Adrenal gland (tissue), 12 donors: ENCODE measurements around the gene MYOM1. TPM values are rescaled to one million over a fixed set of nuclear protein-coding genes. Genes with fewer than 3 reads are reported as not detected.

Experiments
- DNase-seq, 7 donors: peaks; one replicate each; pipeline ENCODE4 v3.0.0-alpha.2; 2019 to 2020
- H3K27ac ChIP-seq, 5 donors: fragments of 200-600 bp; sonication (generic) in 4 of 5; 1 replicate in 3 of 5; 2 replicates in 2 of 5; pipeline versions ENCODE4 v1.5.1 to v1.8.0; 2016 to 2020; ENCODE audit warnings: mild to moderate bottlenecking in 1 of 5
- H3K27me3 ChIP-seq: fragments of 200-600 bp; 2 replicates; pipeline ENCODE4 v1.8.0; 2021
- H3K36me3 ChIP-seq, 2 donors: fragments of 200-600 bp; replicated peaks in 1 of 2; 1 replicate in 1 of 2; 2 replicates in 1 of 2; pipeline versions ENCODE4 v1.5.1 to v1.8.0; 2018 to 2022
- H3K4me1 ChIP-seq, 2 donors: fragments of 200-600 bp; replicated peaks in 1 of 2; 1 replicate in 1 of 2; 2 replicates in 1 of 2; pipeline versions ENCODE4 v1.5.1 to v1.8.0; 2018 to 2021
- H3K4me3 ChIP-seq, 4 donors: fragments of 200-600 bp; sonication (generic) in 3 of 4; one replicate each; pipeline ENCODE4 v1.5.1; 2016 to 2018
- H3K9me3 ChIP-seq, 3 donors: fragments of 200-600 bp; sonication (generic) in 1 of 3; replicated peaks in 1 of 3; 1 replicate in 2 of 3; 2 replicates in 1 of 3; pipeline versions ENCODE4 v1.5.1 to v1.8.0; 2016 to 2021
- CTCF ChIP-seq, 6 experiments: fragments of 450-650 bp in 4 of 6; fragments of 200-600 bp in 2 of 6; sonication (generic) in 1 of 6; IDR thresholded peaks; 1 replicate in 5 of 6; 2 replicates in 1 of 6; pipeline versions ENCODE4 v1.5.1 to v1.8.0; 2016 to 2021; ENCODE audit warnings: antibody characterized with exemption in 6 of 6, mild to moderate bottlenecking in 2 of 6, moderate library complexity in 1 of 6
- POLR2A ChIP-seq, 2 donors: fragments of 450-650 bp; IDR thresholded peaks; one replicate each; pipeline ENCODE4 v1.6.1; 2017; ENCODE audit warnings: antibody characterized with exemption in 2 of 2, mild to moderate bottlenecking in 2 of 2, moderate library complexity in 1 of 2
- WGBS, 4 donors: extraction: QIAGEN DNeasy Blood & Tissue Kit in 2 of 4; methylation state at CpG; one replicate each; pipeline versions ENCODE4 v1.1.5 to v1.1.7; 2013 to 2017; 5-methylcytosine and 5-hydroxymethylcytosine counted together
- intact Hi-C, 2 donors: fragments of 100-400 bp; cut with DNase I; formaldehyde crosslinking; loops; one replicate each; pipeline versions ENCODE4 v1.14.1 to v1.15.0; 2022 to 2023
- polyA plus RNA-seq, 3 donors: library from polyadenylated mRNA; stranded (reverse); fragments of 200-250 nt in 2 of 3; fragments of 350-450 nt in 1 of 3; fragmentation: Illumina TruSeq in 1 of 3; extraction: RNeasy Lipid Tissue Mini Kit (QIAGEN cat#74804) in 1 of 3; gene quantifications; one replicate each; pipeline ENCODE4 v1.2.3, GENCODE V29; 2013 to 2014
- total RNA-seq, 9 donors: library from RNA; depleted of rRNA in 4 of 9; stranded (reverse); fragments of >200 nt in 4 of 9; fragments of 120-200 nt in 1 of 9; fragmentation: NEBNext Ultra II Directional in 1 of 9; extraction: Animal tissue kit (Norgen Biotek cat#: 25700) in 1 of 9; gene quantifications; one replicate each; pipeline versions ENCODE4 v1.1.0 to v1.2.4, GENCODE V29; 2013 to 2023
- donor health status: healthy with polysubstance abuse.
- donor health status: Bipolar disorder and iron deficiency.
- donor health status: DM: yes; HTN: yes; CAD: no.
- donor health status: DM: no; HTN: no; CAD: no.
- donor health status: DM: no; HTN: no; CAD: no.
- donor health status: DM: yes; HTN: yes; CAD: no.

Gene MYOM1
- total and polyA plus RNA-seq, 12 donors, result 1.3 to 70.0 (median 2.9) TPM

- intact Hi-C loops, result no loop called here
- Histone ChIP-seq H3K27me3 (no peaks in the 10 kb centered on the region), H3K9me3 (no peaks in the 10 kb centered on the region), H3K4me3 (no peak overlapping the region), H3K36me3 (no peaks in the 10 kb centered on the region), H3K27ac (peak overlapping the region in 1 of 5 donors; percentile 21), H3K4me1 (peaks cover 0 to 6% of the 10 kb centered on the region in 2 donors)
- WGBS, 4 donors, result 71 to 83% (median 78%) methylated on average over 8 of the region's 8 CpGs
- TF ChIP-seq POLR2A (IDR thresholded peaks at IDR 0.05), result no peak
- no peak for TF ChIP-seq CTCF (IDR thresholded peaks at IDR 0.05)
- no peak for DNase-seq
Measured at GRCh38 chr18:3219241-3219630, 532 bp downstream of the MYOM1 start.

GRCh38 chr18:3218819-3219218, 949 bp downstream of the MYOM1 start:
- H3K9me3 ChIP-seq, result no peaks in the 10 kb centered on the region
- H3K4me1 ChIP-seq, result peaks cover under 1 to 6% of the 10 kb centered on the region in 2 donors
- no peaks in the 10 kb centered on the region for H3K36me3 ChIP-seq
- WGBS, 4 donors, result 72 to 91% (median 87%) methylated on average over 2 of the region's 2 CpGs
- DNase-seq, result no peak
- no peak overlapping the region for H3K27ac ChIP-seq
- TF ChIP-seq CTCF (IDR thresholded peaks at IDR 0.05) (no peak), POLR2A (IDR thresholded peaks at IDR 0.05) (no peak)
- H3K4me3 ChIP-seq, result no peak overlapping the region
- no peaks in the 10 kb centered on the region for H3K27me3 ChIP-seq
- intact Hi-C loops, result no loop called here

- H3K27ac ChIP-seq, result no peak overlapping the region
- no peak overlapping the region for H3K4me3 ChIP-seq
Measured at GRCh38 chr18:3217948-3218647, 1.7 kb downstream of the MYOM1 start.

DNA sequence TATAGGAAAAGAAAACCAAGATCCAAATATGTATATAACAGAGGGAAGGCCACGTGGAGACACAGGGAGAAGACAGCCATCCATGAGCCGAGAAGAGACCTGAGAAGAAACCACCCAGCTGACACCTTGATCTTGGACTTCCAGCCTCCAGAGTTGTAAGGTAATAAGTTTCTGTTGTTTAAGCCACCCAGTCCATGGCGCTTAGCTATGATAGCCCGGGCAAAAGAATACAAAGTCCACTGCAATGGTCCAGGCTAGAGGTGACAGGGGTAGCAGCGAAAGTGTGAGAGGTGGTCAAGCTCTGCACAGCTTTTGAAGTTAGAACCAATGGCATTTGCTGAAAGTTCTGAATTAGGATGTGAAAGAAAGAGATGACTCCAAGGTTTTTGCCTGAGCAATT, 2.8 kb downstream of the MYOM1 start:
- DNase-seq, result no peak
- no peaks in the 10 kb centered on the region for H3K27me3 ChIP-seq
- no peaks in the 10 kb centered on the region for H3K9me3 ChIP-seq
- peaks cover 9 to 18% of the 10 kb centered on the region in 2 donors for H3K4me1 ChIP-seq
- TF ChIP-seq CTCF (IDR thresholded peaks at IDR 0.05), result no peak
- no peak for TF ChIP-seq POLR2A (IDR thresholded peaks at IDR 0.05)
- no peak overlapping the region for H3K4me3 ChIP-seq
- intact Hi-C loops, result no loop called here
- H3K27ac ChIP-seq, result no peak overlapping the region
- 76 to 95% (median 79%) methylated on average over 5 of the region's 5 CpGs for WGBS, 4 donors
- H3K36me3 ChIP-seq, result no peaks in the 10 kb centered on the region

More at GRCh38 chr18:3217948-3218647, 1.7 kb downstream of the MYOM1 start:
- TF ChIP-seq POLR2A (IDR thresholded peaks at IDR 0.05) (no peak), CTCF (IDR thresholded peaks at IDR 0.05) (no peak)
- no peaks in the 10 kb centered on the region for H3K27me3 ChIP-seq
- peaks cover 8 to 10% of the 10 kb centered on the region in 2 donors for H3K4me1 ChIP-seq
- intact Hi-C loops, result no loop called here
- no peak for DNase-seq
- H3K36me3 ChIP-seq, result no peaks in the 10 kb centered on the region
- 47 to 56% (median 54%) methylated on average over 3 of the region's 3 CpGs for WGBS, 4 donors
- H3K9me3 ChIP-seq, result no peaks in the 10 kb centered on the region
